ENCODE results near the gene CD300LD. TPM values are rescaled to one million over a fixed set of nuclear protein-coding genes. Genes with fewer than 3 reads are reported as not detected.

The CD300LD gene
- not detected in 5 replicates for total RNA-seq (2022; extraction: Qiagen RNA extraction)

DNA sequence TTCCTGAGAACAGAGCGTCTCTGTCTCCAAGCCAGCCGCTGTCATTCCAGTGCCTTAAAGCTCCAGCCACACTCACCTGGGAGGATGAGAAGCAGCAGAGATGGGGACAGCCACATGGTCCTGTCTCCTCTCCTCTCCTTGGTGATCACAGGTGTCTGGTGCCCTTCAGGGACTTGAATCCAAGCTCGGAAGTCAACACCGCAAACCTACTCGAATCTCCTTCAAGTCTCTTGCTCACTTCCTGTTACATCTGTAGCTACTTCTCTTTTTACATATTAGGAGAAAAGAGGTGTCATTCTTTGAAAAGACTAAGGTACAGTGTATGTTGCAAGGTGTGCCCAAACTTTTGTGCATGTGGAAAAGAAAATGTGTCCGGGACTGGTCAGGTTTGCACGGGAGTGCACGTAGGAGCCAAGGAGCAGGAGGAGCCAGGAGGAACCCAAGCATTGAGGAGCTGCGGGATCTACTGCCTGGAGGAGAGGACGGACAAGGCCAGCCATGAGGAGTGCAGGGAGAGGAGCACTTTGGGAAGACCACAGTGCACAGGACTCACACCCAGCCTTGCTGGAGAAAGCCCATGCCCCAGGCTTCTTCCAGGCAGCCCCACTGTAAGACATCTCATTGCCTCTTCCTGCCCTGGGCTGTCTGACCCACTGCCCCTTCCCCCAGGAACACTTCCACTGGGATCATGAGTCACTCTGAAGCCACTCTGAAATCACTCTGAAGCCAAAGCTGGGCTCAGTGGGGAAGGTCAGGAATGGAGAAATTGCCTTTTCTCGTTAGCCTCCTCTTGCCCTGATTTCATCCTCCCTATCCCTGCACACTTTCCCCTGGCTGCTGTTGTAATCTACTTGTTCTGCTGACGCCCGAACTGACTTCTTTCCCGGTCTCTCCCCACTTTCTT, at the start of gene CD300LD:
Gene CD300LD (minus strand): TSS at position 197 of the 904 bp plus-strand sequence. CDS start 81 bp downstream, at position 116.

DNA sequence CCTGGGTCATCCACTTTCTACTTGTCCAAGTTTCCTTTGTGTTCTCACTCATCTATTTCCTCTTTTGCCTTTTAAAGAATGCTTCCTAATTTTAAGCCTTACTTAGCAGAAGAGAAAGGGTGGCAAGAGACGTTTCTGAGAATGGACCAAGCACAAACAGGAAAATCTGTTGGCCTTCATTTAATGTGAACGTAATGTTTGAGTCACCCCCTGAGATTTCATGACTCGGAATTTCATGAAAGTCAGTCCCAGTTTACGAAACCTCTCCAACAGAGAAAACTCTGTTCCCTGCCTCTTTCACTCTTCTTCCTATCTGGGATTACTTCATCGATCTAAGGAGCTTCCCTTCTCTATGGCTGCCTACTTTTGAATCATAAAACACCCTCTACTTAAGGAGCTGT, 31.6 kb upstream of the CD300LD start, which contains the start of gene CD300E:
Gene CD300E (minus strand): TSS at position 46 of the 401 bp plus-strand sequence. CDS start 117 bp downstream, outside the sequence.

DNA sequence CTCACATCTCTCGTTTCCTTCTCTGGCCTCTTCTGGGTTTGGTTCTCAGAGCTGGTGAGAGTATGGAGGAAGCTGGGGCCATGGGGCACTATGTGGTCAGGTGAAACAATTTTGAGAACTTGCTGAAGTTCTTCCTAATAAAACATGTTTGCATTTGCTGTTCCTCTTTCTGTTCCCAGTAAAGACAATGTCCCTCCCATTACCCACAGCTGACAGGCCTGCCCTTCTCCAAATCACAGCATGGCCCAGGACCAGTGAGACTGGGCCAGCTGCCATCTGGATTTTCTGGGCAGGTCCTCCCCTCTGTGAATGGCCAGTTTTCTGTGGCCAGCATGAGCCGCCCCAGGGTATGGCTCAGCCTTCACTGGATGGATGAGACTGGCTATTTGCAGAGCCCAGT, 24.7 kb downstream of the CD300LD start, which contains the start of gene CD300H:
Gene CD300H (minus strand): TSS at position 113 of the 400 bp plus-strand sequence.

DNA sequence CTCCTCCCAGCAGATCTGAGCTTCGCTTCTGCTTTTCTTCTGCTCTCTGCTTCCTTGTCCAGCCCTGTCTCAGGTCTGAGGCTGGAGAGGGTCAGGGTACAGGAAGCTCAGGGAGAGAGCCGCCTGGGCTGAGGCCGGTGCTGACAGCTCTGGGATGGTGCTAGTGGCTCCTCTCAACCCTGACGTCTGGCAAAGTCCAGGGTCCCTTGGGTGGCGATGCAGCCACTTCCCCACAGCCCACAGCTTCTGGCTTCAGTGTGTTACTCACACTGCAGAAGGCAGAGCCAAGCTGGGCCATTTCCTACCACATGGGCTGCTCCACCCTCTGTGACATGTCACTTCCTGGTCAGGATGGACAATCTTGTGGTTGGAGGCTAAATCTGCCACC, 46.2 kb downstream of the CD300LD start, which contains the start of gene CD300C:
Gene CD300C (minus strand): TSS at position 273 of the 388 bp plus-strand sequence. CDS start 333 bp downstream, outside the sequence.

DNA sequence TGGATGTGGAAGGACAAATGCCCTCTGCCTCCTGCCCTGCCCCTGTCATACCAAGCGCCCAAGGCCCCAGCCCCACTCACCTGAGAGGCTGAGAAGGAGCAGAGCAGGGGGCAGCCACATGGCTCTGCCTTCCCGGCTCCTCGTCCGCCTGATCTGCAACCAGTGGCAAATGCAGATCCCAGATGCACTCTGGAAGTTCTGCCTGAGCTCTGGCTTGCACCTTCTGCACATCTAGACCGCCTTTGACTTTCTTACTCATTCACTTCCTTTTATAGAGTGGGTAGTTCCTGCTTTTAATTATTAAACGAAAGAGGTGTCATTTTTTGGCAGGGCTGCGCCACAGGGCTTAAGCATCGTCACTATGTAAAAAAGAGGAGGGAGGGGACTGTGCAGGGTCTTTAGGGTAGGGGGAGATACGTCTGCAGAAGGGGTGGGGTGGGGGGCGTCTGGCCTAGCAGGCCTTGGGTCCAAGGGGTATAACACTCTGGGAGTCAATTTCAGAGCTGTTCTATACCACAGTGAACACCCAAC, 60.8 kb downstream of the CD300LD start, which contains the start of gene CD300LB:
Gene CD300LB (minus strand): TSS at position 245 of the 531 bp plus-strand sequence. CDS start 125 bp downstream, at position 120.

Other genes with a start within 250 kb of the CD300LD start
- gene BTBD17, start 230.4 kb downstream of the CD300LD start, total RNA-seq (2022; extraction: Qiagen RNA extraction), result not detected in 5 replicates
- gene GPR142, start 224.8 kb downstream of the CD300LD start, total RNA-seq (2022; extraction: Qiagen RNA extraction), result not detected in 5 replicates
- 49.3 to 62.9 TPM (median 55.3 TPM) in 5 replicates for gene GPRC5C, start 160.2 kb downstream of the CD300LD start, total RNA-seq (2022; extraction: Qiagen RNA extraction)
- 0.05 to 0.08 TPM (median 0.07 TPM) in 4 of 5 replicates, not detected in the other for gene CD300A, start 125.6 kb downstream of the CD300LD start, total RNA-seq (2022; extraction: Qiagen RNA extraction)
- gene CD300LB, start 60.8 kb downstream of the CD300LD start, total RNA-seq (2022; extraction: Qiagen RNA extraction), result 0.03 to 0.07 TPM (median 0.06 TPM) in 4 of 5 replicates, not detected in the other
- gene CD300C, start 46.2 kb downstream of the CD300LD start, total RNA-seq (2022; extraction: Qiagen RNA extraction), result 0.20 to 0.43 TPM (median 0.41 TPM) in 5 replicates
- gene CD300H, start 24.8 kb downstream of the CD300LD start, total RNA-seq (2022; extraction: Qiagen RNA extraction), result 0.27 to 0.63 TPM (median 0.40 TPM) in 4 of 5 replicates, not detected in the other
- not detected in 5 replicates for gene CD300E, start 31.5 kb upstream of the CD300LD start, total RNA-seq (2022; extraction: Qiagen RNA extraction)
- gene CD300LF, start 120.6 kb upstream of the CD300LD start, total RNA-seq (2022; extraction: Qiagen RNA extraction), result not detected in 5 replicates
- gene RAB37, start 145.0 kb upstream of the CD300LD start, total RNA-seq (2022; extraction: Qiagen RNA extraction), result 0.84 to 1.7 TPM (median 1.2 TPM) in 5 replicates
- gene NHERF1, start 156.3 kb upstream of the CD300LD start, total RNA-seq (2022; extraction: Qiagen RNA extraction), result 35.6 to 43.3 TPM (median 40.9 TPM) in 5 replicates
- 47.3 to 59.2 TPM (median 52.9 TPM) in 5 replicates for gene NAT9, start 184.1 kb upstream of the CD300LD start, total RNA-seq (2022; extraction: Qiagen RNA extraction)

All from A549 treated with Hydrocortisone at 1 μM for 4 hours (cell line).